ENCODE results near the gene FECH. TPM values are rescaled to one million over a fixed set of nuclear protein-coding genes. Genes with fewer than 3 reads are reported as not detected.

FECH gene
- total RNA-seq, 4 donors from 2014 or later: 16.4 to 56.4 (median 29.2) TPM

- no peaks in the 10 kb centered on the region for H3K27me3 ChIP-seq
- peak overlapping the region; percentile 48 to 64 for H3K4me3 ChIP-seq
- no peaks in the 10 kb centered on the region for H3K36me3 ChIP-seq
- WGBS, 2 donors (ENCODE audit: low coverage in 1 of 2): 3 to 13% methylated on average over 6 to 7 of the region's 52 CpGs
- H3K27ac ChIP-seq: peak overlapping the region in 3 of 4 donors; percentile 80 to 82 (median 81)
- ATAC-seq: peak; percentile 99
- no peaks in the 10 kb centered on the region for H3K9me3 ChIP-seq
- peak in 3 of 4 experiments; percentile 80 to 85 (median 80) for TF ChIP-seq CTCF (IDR thresholded peaks at IDR 0.05)
- TF ChIP-seq EP300 (IDR thresholded peaks at IDR 0.05): no peak
- peak; percentile 85 for TF ChIP-seq POLR2AphosphoS5 (IDR thresholded peaks at IDR 0.05)
- peak in 1 of 2 donors; percentile 2 for TF ChIP-seq POLR2A (IDR thresholded peaks at IDR 0.05)
- peaks cover 0 to 20% (median 0%) of the 10 kb centered on the region in 3 donors for H3K4me1 ChIP-seq
Measured at GRCh38 chr18:57630002-57630753, 43.7 kb upstream of the FECH start.

- H3K36me3 ChIP-seq: no peaks in the 10 kb centered on the region
- peak overlapping the region in 2 of 4 donors; percentile 81 to 82 for H3K27ac ChIP-seq
- no peak for ATAC-seq
- H3K9me3 ChIP-seq: no peaks in the 10 kb centered on the region
- WGBS, 2 donors (ENCODE audit: low coverage in 1 of 2): 83 to 93% methylated on average over 3 to 9 of the region's 9 CpGs
- no peaks in the 10 kb centered on the region for H3K27me3 ChIP-seq
- TF ChIP-seq POLR2A (IDR thresholded peaks at IDR 0.05): no peak
- no peak for TF ChIP-seq CTCF (IDR thresholded peaks at IDR 0.05)
- no peak for TF ChIP-seq POLR2AphosphoS5 (IDR thresholded peaks at IDR 0.05)
- no peak for TF ChIP-seq EP300 (IDR thresholded peaks at IDR 0.05)
- peak overlapping the region; percentile 48 to 64 for H3K4me3 ChIP-seq
- H3K4me1 ChIP-seq: peaks cover 0 to 20% (median 0%) of the 10 kb centered on the region in 3 donors
Measured at GRCh38 chr18:57629422-57629821, 42.9 kb upstream of the FECH start.

- Histone ChIP-seq H3K4me1 (peaks cover 0 to 24% (median 0%) of the 10 kb centered on the region in 3 donors), H3K4me3 (no peak overlapping the region), H3K27me3 (no peaks in the 10 kb centered on the region), H3K9me3 (no peaks in the 10 kb centered on the region), H3K27ac (no peak overlapping the region), H3K36me3 (no peaks in the 10 kb centered on the region)
- TF ChIP-seq POLR2AphosphoS5 (IDR thresholded peaks at IDR 0.05) (no peak), POLR2A (IDR thresholded peaks at IDR 0.05) (no peak), CTCF (IDR thresholded peaks at IDR 0.05) (no peak), EP300 (IDR thresholded peaks at IDR 0.05) (no peak)
- ATAC-seq: no peak
- 60 to 85% methylated on average over 2 of the region's 5 CpGs for WGBS, 2 donors (ENCODE audit: low coverage in 1 of 2)
Measured at GRCh38 chr18:57627488-57627887, 41.0 kb upstream of the FECH start.

- 66 to 92% methylated on average over 2 to 3 of the region's 4 CpGs for WGBS, 2 donors (ENCODE audit: low coverage in 1 of 2)
- Histone ChIP-seq H3K4me1 (peaks cover 0 to 25% (median 4%) of the 10 kb centered on the region in 3 donors), H3K27ac (no peak overlapping the region), H3K4me3 (no peak overlapping the region), H3K9me3 (no peaks in the 10 kb centered on the region), H3K27me3 (no peaks in the 10 kb centered on the region), H3K36me3 (no peaks in the 10 kb centered on the region)
- ATAC-seq: no peak
- no peak for TF ChIP-seq EP300 (IDR thresholded peaks at IDR 0.05)
- no peak for TF ChIP-seq POLR2AphosphoS5 (IDR thresholded peaks at IDR 0.05)
- no peak for TF ChIP-seq POLR2A (IDR thresholded peaks at IDR 0.05)
- no peak for TF ChIP-seq CTCF (IDR thresholded peaks at IDR 0.05)
Measured at GRCh38 chr18:57624988-57625387, 38.5 kb upstream of the FECH start.

GRCh38 chr18:57621246-57621604 is 34.7 kb upstream of the FECH start:
- peak; percentile 19 for ATAC-seq
- no peak for TF ChIP-seq POLR2A (IDR thresholded peaks at IDR 0.05)
- no peak for TF ChIP-seq CTCF (IDR thresholded peaks at IDR 0.05)
- no peak for TF ChIP-seq EP300 (IDR thresholded peaks at IDR 0.05)
- TF ChIP-seq POLR2AphosphoS5 (IDR thresholded peaks at IDR 0.05): no peak
- Histone ChIP-seq H3K4me1 (peaks cover 0 to 26% (median 4%) of the 10 kb centered on the region in 3 donors), H3K4me3 (peak overlapping the region; percentile 84 to 94), H3K27ac (peak overlapping the region; percentile 92 to 96 (median 94)), H3K9me3 (no peaks in the 10 kb centered on the region), H3K27me3 (no peaks in the 10 kb centered on the region), H3K36me3 (peaks cover 0 to 36% of the 10 kb centered on the region in 2 donors)
- WGBS, 2 donors (ENCODE audit: low coverage in 1 of 2): 5% methylated on average over 3 of the region's 20 CpGs; no CpG with 5 or more reads in 1 of the 2 donors
